Sigmoid colon (tissue), 3 donors: ENCODE data around the gene CLTC.

Experiments used
- POLR2A ChIP-seq, 2 donors: fragments of 450-650 bp; IDR thresholded peaks; one replicate each; pipeline ENCODE4 v1.6.1; 2016; ENCODE audit warnings: antibody characterized with exemption in 2 of 2, mild to moderate bottlenecking in 2 of 2, moderate library complexity in 2 of 2
- TF ChIP-seq, protein P1 (sequence below), 4 experiments: fragments of 450-650 bp in 3 of 4; fragments of 200-600 bp in 1 of 4; IDR thresholded peaks; one replicate each; pipeline ENCODE4 v1.5.1; 2016 to 2019; ENCODE audit warnings: antibody characterized with exemption in 4 of 4, mild to moderate bottlenecking in 3 of 4, moderate library complexity in 2 of 4

DNA sequence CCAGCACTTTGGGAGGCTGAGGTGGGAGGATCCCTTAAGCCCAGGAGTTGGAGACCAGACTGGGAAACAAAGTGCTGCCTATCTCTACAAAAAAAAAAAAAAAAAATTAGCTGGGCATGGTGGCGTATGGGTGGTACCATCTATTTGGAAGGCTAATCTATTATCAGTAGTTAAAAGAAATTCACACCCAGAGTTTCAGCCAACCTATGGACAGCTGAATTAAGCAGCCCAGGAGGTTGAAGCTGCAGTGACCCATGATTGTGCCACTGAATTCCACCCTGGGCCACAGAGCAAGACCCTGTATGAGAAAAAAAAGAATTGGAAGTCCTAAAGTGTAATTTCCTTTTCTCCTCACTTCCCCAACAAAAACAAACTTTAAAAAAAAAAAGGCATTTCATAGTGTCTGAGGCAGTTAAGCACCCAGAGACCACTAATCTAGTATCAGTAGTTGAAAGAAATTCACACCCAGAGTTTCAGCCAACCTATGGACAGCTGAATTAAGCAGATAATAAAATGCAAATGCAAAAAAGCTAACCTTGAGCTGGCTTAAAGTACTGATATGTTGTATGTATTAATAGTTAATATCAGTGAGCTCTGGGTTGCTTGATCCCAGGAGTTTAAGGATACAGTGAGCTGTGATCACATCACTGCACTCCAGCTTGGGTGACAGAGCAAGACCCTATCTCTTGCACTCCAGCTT lies 18.1 kb downstream of the CLTC start:
- TF ChIP-seq, protein P1, sequence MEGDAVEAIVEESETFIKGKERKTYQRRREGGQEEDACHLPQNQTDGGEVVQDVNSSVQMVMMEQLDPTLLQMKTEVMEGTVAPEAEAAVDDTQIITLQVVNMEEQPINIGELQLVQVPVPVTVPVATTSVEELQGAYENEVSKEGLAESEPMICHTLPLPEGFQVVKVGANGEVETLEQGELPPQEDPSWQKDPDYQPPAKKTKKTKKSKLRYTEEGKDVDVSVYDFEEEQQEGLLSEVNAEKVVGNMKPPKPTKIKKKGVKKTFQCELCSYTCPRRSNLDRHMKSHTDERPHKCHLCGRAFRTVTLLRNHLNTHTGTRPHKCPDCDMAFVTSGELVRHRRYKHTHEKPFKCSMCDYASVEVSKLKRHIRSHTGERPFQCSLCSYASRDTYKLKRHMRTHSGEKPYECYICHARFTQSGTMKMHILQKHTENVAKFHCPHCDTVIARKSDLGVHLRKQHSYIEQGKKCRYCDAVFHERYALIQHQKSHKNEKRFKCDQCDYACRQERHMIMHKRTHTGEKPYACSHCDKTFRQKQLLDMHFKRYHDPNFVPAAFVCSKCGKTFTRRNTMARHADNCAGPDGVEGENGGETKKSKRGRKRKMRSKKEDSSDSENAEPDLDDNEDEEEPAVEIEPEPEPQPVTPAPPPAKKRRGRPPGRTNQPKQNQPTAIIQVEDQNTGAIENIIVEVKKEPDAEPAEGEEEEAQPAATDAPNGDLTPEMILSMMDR (IDR thresholded peaks at IDR 0.05) = no peak
- TF ChIP-seq POLR2A (IDR thresholded peaks at IDR 0.05) = no peak
